ENCODE measurements around the gene APBB1.

The APBB1 gene

GRCh38 chr11:6419009-6419631 lies at the start of gene APBB1:
TSS of gene APBB1 (minus strand) at chr11:6419094. CDS start at chr11:6411347, 7,747 bp downstream.
- in situ Hi-C loops (cut with HindIII; ENCODE audit: low sequenced_read_pairs) = no loop called here

GRCh38 chr11:6459099-6459450 lies 40.2 kb upstream of the APBB1 start:
- in situ Hi-C loops (cut with HindIII; ENCODE audit: low sequenced_read_pairs) = no loop called here

GRCh38 chr11:6458352-6459098 lies 39.6 kb upstream of the APBB1 start:
- in situ Hi-C loops (cut with HindIII; ENCODE audit: low sequenced_read_pairs) = no loop called here

- in situ Hi-C loops (cut with HindIII; ENCODE audit: low sequenced_read_pairs) = no loop called here
These were observed 38.9 kb upstream of the APBB1 start for GRCh38 chr11:6457581-6458320.

- in situ Hi-C loops (cut with HindIII; ENCODE audit: low sequenced_read_pairs) = no loop called here
These were observed 37.6 kb upstream of the APBB1 start for GRCh38 chr11:6456361-6457073.

- in situ Hi-C loops (cut with HindIII; ENCODE audit: low sequenced_read_pairs) = no loop called here
These were observed 36.2 kb upstream of the APBB1 start for GRCh38 chr11:6455070-6455469.

- in situ Hi-C loops (cut with HindIII; ENCODE audit: low sequenced_read_pairs) = no loop called here
These were observed 34.3 kb upstream of the APBB1 start for GRCh38 chr11:6453152-6453551.

- in situ Hi-C loops (cut with HindIII; ENCODE audit: low sequenced_read_pairs) = no loop called here
These were observed 33.3 kb upstream of the APBB1 start for GRCh38 chr11:6452219-6452618.

- in situ Hi-C loops (cut with HindIII; ENCODE audit: low sequenced_read_pairs) = no loop called here
These were observed 29.7 kb upstream of the APBB1 start for GRCh38 chr11:6448574-6448973.

GRCh38 chr11:6443269-6444003 lies 24.5 kb upstream of the APBB1 start:
- in situ Hi-C loops (cut with HindIII; ENCODE audit: low sequenced_read_pairs) = loop anchor here (5.0 kb wide), 2 partner anchors 34 to 56 kb away; no protein-coding TSS in a partner anchor

GRCh38 chr11:6442441-6442840 lies 23.5 kb upstream of the APBB1 start:
- in situ Hi-C loops (cut with HindIII; ENCODE audit: low sequenced_read_pairs) = loop anchor here (5.0 kb wide), 2 partner anchors 35 to 55 kb away; no protein-coding TSS in a partner anchor

- in situ Hi-C loops (cut with HindIII; ENCODE audit: low sequenced_read_pairs) = loop anchor here (5.0 kb wide), 2 partner anchors 36 to 54 kb away; no protein-coding TSS in a partner anchor
These were observed 22.0 kb upstream of the APBB1 start, which contains the start of gene HPX for GRCh38 chr11:6440906-6441358. TSS of gene HPX (minus strand) at chr11:6440987. CDS start at chr11:6440963, 24 bp downstream.

GRCh38 chr11:6438979-6439571 lies 20.2 kb upstream of the APBB1 start:
- in situ Hi-C loops (cut with HindIII; ENCODE audit: low sequenced_read_pairs) = no loop called here

GRCh38 chr11:6437993-6438392 lies 19.1 kb upstream of the APBB1 start:
- in situ Hi-C loops (cut with HindIII; ENCODE audit: low sequenced_read_pairs) = no loop called here

GRCh38 chr11:6437423-6437822 lies 18.5 kb upstream of the APBB1 start:
- in situ Hi-C loops (cut with HindIII; ENCODE audit: low sequenced_read_pairs) = no loop called here

- in situ Hi-C loops (cut with HindIII; ENCODE audit: low sequenced_read_pairs) = no loop called here
These were observed 15.2 kb upstream of the APBB1 start for GRCh38 chr11:6433998-6434660.

GRCh38 chr11:6431861-6432260 lies 13.0 kb upstream of the APBB1 start:
- in situ Hi-C loops (cut with HindIII; ENCODE audit: low sequenced_read_pairs) = no loop called here

GRCh38 chr11:6427516-6427915 lies 8.6 kb upstream of the APBB1 start:
- in situ Hi-C loops (cut with HindIII; ENCODE audit: low sequenced_read_pairs) = no loop called here

- in situ Hi-C loops (cut with HindIII; ENCODE audit: low sequenced_read_pairs) = no loop called here
These were observed 1.8 kb upstream of the APBB1 start for GRCh38 chr11:6420677-6421076.
